GM18508 (cell line): ENCODE measurements around the gene SLC51B.
"Not testable (repeated sequence)": the region's sequence is repeated elsewhere in the genome, so short reads cannot be mapped to it uniquely, and the experiment has no call there.

Experiments used
- ATAC-seq: cut with Tn5 transposase; IDR thresholded peaks from one replicate; pipeline ENCODE4 v1.9.1; 2021; ENCODE audit warnings: moderate number of reproducible peaks; ENCODE audit not compliant: insufficient read depth, unreplicated experiment

SLC51B gene

DNA sequence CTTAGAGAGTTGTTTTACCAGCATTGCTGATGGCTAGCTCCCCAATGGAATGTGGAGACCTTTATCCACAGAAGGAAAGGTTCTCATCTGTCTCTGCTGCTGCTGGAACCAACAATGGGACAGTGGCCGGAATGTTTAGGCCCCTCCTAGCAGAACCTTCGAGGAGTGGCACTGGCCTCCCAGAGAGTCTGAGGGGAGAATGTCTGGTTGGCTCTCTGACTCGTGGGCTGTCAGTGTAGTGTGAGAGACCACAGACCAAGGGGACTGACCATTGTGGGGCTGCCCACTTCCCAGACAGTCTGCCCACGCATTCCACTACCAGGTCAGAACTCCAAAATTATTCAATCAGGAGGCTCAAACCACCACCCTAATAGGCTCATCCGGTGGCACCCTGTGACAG is 17.5 kb downstream of the SLC51B start:
- no peak for ATAC-seq

DNA sequence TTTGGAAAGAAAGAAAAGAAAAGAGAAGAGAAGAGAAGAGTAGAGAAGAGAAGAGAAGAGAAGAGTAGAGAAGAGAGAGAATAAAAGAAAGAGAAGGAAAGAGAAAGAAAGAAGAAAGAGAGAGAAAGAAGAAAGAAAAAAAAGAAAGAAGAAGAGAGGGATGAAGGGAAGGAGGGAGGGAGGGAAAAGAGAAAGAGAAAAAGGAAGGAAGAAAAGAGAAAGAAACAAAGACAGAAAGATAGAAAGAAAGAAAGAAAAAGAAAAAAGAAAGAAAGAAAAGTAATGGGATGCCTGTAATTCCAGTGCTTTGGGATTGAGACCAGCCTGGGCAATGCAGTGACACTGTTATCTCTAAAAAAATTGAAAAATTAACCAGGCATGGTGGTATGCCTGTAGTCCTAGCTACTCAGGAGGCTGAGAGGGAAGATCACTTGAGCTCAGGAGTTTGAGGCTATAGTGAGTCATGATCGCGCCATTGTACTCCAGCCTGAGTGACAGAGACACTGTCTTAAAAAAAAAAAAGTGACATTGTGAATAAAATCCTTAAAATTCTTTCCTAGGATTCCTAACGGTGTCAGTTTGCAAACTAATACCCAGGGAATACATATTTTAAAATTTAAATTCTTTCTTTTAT is 20.9 kb downstream of the SLC51B start:
- no peak for ATAC-seq

DNA sequence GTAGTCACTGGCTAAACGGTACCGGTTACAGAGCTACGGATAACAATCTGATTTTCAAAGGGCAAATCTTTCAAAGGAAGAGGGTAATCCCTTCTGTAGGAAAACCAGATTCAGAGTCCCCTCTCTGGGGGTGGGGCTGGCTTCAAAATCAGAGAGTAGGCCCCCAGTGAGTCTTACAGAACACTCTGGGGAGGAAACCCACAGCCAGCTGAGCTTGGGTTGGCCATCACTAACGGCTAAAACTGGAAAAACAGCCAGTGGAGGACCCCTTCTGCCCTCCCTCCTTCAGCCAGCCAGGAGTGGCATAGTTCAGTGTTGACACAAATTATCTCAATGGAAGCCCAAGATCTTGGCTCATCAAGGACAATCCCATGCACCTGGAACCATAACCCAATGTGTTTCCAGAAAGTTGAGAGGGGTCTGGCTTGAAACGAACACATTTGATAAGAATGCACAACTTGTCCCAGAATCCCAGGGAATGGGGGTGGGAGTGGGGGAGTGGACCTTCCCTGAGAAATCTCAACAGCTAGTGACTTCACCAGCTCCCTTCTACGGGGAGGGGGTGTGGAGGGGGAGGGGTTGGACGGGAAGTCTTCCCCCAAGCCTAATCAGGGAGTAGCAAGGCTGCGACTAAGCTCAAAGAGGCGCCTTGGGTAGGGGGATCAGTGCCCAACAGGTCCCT is 21.6 kb downstream of the SLC51B start:
- ATAC-seq, result no peak

DNA sequence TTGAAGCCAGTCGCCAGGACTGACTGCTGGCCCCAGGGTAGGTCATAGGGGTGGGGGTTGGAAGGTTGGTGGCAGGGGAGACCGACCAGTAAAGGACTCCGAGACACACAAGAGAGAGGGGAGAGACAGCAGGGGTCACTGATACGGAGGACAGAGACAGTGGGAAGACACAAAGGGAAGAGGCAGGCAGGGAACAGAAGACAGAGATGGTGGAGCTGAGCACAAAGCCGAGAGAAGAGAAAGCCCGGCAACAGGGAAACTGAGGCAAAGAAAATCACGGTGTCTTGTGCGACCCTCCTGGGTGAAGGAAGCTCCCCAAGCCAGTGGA is 22.1 kb downstream of the SLC51B start:
- ATAC-seq, result no peak

DNA sequence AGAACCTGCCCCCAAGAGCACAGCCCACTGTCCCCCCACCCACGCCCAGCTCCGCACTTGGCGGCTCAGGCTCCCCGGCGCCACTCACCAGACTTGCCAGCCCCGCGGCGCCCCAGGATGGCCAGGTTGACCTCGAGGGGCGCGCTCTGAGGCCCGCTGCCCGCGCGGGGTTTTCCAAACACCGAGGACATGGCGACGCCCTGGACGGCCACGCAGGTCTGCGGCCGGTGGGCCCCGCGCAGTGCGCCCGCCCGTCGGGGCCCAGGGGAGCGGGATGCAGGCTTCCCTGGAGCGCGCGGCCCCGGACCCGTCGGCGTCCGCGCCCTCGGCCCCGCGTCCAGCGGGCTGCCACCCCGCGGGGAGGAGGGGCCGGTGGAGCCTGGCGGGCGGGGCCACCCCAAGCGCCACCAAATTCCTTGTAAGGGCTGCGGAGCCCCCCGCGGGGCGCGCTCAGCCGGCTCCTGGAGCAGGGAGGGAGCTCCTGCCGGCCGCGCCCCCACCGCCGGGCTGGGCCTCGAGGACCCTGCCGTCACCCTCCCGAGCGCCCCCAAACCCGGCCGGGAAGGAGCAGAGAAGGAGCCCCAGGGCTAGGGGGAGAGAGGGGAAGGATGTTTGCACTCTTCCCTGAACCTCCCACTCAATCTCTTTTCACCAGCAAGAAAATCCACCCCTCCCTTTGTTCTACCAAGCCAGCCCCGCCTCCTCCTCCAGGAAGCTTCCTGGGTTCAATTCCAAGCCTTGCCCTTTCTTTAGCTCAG is 22.6 kb downstream of the SLC51B start, which contains the start of gene RASL12:
Gene RASL12 (minus strand): TSS at position 347 of the 758 bp plus-strand sequence. CDS start 156 bp downstream, at position 191.
- no peak for ATAC-seq

DNA sequence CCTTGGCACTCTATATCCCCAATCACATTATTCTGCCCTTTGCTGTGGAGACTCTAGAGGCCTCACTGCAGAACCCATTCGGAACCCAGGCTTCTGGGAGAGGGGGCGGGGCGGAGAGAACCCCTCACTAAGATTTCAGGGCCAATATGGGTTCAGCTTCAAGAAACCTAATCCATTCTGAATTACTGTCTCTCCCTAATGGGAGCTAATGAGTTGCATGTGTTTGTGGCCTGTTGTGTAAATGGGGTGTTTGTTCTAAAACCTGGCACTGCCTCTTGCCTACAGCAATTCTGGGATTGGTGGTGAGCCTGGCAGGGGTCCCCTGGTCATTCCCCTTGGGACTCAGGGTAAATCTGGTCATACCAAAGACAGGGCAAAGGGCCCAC is 23.2 kb downstream of the SLC51B start:
- ATAC-seq, result no peak

DNA sequence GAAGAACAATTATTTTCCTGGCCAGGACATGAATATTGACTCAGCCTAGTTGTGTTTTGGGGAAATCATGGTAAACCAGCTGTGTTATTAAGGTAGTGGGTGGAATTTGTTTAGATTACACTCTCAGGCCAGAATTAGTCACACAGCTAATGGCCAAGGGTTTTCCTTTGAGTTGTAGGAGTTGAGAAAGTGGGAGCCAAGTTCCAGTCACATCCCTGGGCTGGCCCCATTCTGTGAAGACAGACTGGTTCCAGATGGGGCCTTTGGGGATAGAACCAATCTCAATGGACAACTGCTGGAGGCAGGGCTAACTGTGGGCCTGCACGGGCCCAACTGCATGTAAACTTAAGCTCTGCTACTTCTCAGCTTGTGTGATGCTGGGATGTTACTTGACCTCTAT is 24.0 kb downstream of the SLC51B start:
- no peak for ATAC-seq

DNA sequence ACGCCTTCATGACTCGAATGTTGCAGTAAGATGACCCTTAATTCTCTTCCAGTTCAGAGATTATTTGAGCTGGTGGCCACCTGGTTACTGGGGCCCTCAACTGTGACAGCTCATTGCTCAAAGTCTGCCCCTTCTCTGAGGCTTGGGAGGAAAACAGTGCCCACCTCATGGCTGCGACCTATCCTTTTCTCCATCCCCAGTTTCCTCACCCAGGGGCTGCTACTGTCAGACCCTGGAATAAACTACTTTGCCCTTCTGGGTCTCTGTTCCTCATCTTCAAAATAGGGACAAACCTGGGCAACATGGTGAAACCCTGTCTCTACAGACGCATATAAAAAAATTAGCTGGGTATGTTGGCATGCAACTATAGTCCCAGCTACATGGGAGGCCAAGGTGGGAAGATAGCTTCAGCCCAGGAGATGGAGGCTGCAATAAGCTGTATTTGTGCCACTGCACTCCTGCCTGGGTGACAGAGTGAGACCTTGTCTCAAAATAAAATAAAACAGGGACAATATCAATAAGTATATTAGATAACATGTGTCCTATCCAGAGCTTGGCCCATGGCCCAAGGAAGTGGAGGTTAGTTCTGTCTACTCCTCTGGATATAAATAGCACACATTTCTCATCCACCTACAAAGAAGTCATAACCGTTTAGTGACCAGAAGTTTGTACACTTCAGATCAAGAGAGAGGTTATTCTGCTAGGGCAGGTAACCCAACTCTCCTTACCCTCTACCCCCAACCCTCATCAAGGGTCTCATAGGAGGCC is 24.8 kb downstream of the SLC51B start:
- no peak for ATAC-seq

DNA sequence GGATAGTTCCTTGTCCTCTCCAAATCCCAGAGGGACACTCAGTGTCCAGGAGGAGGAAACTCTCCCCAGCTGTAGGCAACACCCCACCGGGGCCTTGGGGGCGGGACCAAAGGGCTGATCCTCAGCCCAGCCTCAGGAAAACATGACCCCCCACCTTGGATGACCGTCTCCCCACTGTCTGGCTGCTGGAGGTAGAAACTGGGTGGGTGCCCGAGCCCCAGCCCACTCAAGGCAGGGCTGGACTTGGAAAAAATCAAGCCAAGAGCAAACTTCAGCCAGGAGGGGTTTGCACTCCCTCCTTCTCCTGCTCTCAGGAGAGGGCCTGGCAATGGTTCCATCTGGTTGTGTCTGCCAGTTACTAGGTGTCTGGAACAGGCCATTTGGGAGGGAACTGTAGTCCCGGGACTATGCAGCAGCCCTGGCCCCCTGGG is 26.2 kb downstream of the SLC51B start:
- ATAC-seq, result no peak

DNA sequence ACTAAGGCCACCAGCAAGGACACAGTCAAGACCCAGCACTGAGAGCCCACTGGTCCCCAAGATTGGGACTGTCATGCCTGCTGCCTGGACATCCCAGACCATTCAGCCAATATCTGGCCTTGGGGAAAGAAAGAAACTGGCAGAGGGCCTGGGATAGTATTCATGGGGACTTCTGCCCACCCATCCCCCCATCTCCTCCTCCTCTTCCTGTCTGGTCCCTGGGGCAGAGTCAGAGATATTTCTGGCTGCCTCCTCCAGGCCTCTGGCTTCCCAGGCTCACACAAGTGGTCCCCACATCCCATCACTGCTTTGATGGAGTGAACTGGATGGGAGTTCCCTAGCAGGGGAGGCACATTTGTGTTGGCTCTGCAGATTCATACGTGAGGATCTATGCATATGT is 26.8 kb downstream of the SLC51B start:
- no peak for ATAC-seq

DNA sequence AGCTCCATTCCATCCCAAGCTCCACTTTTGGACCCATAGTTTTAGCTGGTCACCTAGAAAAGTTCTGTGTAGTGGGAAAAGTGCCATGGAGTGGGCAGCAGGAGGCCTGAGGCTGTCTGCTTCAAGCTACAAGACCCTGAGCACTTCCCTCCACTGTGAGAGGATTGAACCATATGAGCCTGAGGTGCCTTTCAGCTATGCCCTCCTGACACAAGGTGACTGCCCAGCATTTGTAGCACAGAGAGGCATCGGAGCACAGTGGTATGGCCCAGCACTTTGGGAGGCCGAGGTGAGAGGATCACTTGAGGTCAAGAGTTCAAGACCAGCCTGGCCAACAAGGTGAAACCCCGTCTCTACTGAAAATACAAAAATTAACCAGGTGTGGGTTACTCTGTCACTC is 27.4 kb downstream of the SLC51B start:
- ATAC-seq, result no peak

DNA sequence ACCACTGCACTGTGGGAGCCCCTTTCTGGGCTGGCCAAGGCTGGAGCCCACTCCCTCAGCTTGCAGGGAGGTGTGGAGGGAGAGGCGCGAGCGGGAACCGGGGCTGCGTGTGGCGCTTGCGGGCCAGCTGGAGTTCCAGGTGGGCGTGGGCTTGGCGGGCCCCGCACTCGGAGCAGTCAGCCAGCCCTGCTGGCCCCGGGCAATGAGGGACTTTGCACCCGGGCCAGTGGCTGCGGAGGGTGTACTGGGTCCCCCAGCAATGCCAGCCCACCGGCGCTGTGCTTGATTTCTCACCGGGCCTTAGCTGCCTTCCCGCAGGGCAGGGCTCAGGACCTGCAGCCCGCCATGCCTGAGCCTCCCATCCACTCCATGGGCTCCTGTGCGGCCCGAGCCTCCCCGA is 29.8 kb downstream of the SLC51B start:
- not testable (repeated sequence) for ATAC-seq

DNA sequence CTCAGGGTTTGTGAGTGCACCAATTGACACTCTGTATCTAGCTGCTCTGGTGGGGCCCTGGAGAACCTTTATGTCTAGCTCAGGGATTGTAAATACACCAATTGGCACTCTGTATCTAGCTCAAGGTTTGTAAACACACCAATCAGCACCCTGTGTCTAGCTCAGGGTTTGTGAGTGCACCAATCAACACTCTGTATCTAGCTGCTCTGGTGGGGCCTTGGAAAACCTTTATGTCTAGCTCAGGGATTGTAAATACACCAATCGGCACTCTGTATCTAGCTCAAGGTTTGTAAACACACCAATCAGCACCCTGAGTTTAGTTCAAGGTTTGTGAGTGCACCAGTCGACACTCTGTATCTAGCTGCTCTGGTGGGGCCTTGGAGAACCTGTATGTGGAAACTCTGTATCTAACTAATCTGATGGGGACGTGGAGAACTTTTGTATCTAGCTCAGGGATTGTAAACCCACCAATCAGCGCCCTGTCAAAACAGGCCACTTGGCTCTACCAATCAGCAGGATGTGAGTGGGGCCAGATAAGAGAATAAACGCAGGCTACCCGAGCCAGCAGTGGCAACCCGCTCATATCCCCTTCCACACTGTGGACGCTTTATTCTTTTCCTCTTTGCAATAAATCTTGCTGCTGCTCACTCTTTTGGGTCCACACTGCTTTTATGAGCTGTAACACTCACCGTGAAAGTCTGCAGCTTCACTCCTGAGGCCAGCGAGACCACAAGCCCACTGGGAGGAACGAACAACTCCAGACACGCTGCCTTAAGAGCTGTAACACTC is 30.6 kb downstream of the SLC51B start:
- not testable (repeated sequence) for ATAC-seq

DNA sequence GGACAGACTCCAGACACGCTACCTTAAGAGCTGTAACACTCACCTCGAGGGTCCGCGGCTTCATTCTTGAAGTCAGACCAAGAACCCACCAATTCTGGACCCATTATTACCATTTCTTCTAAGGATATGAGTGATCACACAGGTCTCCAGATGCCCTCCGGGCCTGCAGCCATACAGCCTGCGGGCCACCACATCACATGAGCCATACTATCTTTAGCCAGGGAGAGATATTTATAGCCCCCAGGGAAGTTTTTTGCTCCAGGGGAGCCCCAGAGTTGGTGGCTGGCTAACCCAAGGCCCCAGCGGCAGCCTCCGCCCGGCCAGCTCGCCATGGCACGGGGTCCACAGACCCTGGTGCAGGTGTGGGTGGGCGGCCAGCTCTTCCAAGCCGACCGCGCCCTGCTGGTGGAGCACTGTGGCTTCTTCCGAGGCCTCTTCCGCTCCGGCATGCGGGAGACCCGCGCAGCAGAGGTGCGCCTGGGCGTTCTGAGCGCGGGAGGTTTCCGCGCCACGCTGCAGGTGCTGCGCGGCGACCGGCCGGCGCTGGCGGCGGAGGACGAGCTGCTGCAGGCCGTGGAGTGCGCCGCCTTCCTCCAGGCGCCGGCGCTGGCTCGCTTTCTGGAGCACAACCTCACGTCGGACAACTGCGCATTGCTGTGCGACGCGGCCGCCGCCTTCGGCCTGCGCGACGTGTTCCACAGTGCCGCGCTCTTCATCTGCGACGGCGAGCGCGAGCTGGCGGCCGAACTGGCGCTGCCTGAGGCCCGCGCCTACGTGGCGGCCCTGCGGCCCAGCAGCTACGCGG is 31.5 kb downstream of the SLC51B start, which contains the start of gene KBTBD13:
Gene KBTBD13 (plus strand): TSS at position 261 of the 805 bp plus-strand sequence. CDS start 70 bp downstream, at position 331.
- no peak for ATAC-seq

DNA sequence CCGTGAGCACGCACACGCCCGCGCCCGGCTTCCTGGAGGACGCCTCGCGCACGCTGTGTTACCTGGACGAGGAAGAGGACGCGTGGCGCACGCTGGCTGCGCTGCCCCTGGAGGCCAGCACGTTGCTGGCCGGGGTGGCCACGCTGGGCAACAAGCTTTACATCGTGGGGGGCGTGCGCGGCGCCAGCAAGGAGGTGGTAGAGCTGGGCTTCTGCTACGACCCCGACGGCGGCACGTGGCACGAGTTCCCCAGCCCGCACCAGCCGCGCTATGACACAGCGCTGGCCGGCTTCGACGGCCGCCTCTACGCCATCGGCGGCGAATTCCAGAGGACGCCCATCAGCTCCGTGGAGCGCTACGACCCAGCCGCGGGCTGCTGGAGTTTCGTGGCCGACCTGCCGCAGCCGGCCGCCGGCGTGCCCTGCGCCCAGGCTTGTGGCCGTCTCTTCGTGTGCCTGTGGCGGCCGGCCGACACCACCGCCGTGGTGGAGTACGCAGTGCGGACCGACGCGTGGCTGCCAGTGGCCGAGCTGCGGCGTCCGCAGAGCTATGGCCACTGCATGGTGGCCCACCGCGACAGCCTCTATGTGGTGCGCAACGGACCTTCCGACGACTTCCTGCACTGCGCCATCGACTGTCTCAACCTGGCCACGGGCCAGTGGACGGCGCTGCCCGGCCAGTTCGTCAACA is 32.2 kb downstream of the SLC51B start:
- ATAC-seq, result no peak

DNA sequence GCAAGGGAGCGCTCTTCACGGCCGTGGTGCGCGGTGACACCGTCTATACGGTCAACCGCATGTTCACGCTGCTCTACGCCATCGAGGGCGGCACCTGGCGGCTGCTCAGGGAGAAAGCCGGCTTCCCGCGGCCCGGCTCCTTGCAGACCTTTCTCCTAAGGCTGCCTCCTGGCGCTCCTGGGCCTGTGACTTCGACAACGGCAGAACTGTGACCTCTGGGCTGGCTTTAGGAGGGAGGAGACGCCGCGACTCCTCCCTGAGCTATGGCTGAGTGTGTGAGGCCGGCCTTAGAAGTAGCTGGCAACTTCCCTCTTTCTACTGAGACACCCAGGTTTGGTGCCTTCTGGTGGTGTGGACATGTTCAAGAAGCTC is 32.8 kb downstream of the SLC51B start:
- ATAC-seq, result no peak

DNA sequence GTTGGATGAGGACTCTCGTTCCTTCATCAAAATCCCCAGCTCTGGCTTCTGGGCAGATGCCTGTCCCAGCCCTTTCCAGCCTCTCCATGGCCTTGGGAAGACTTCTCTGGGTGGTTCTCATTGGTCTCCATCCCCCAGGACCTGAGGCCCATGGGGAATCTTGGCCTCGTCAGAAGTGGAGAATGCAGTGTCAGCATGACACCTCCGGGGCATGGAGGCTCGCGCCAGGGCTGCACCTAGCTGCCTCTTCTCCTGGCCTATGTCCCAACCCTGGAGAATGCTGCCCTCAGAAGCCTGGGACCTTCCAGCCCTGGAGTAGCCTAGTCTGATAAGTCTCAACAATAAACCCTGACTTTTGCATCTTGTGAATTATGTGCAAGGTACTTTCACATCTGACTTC is 34.4 kb downstream of the SLC51B start:
- ATAC-seq, result no peak

DNA sequence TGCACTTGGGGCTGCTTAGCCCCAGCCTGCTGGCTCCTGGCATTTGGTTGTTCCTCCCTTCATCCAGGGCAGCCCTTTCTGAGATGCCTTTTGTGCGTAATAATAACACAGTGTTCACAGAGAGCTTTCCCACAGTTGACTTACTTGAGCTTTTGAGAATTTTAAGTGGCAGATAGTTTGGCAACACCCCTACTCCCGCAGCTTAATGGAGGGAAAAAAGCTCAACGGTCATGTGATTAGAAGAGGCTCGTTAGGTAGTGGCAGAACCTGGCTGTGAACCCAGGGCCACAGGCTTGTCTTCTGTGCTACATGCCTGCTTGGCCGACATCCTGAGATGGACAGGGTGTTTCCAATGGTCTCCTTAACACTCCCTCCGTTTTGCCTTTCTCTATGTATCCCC is 36.1 kb downstream of the SLC51B start:
- ATAC-seq, result no peak

DNA sequence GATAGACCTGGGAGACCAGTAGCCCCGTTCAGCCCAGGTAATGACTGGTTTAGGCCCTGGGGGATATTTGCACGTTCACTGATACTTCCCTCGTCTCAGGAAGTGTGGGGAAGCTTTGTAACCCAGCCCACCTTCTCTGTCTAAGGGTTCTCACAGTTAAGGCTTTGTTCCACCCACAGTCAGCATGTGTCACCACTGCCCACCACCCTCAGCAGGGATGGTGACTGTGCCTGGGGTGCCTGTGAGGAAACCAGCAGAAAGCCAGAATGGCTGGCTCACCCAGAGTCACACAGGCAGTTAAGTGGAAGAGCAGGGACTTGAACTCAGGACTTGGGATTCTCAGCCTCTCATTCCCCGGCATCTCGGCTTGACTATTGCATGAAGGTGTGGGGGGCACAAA is 36.6 kb downstream of the SLC51B start:
- ATAC-seq, result no peak
